Measurements from ENCODE around the gene TMEM43.
A peak's percentile ranks its signal among the peaks of the same experiment; 100 is the strongest.
"Not testable (repeated sequence)": the region's sequence is repeated elsewhere in the genome, so short reads cannot be mapped to it uniquely, and the experiment has no call there.

Gene TMEM43

DNA sequence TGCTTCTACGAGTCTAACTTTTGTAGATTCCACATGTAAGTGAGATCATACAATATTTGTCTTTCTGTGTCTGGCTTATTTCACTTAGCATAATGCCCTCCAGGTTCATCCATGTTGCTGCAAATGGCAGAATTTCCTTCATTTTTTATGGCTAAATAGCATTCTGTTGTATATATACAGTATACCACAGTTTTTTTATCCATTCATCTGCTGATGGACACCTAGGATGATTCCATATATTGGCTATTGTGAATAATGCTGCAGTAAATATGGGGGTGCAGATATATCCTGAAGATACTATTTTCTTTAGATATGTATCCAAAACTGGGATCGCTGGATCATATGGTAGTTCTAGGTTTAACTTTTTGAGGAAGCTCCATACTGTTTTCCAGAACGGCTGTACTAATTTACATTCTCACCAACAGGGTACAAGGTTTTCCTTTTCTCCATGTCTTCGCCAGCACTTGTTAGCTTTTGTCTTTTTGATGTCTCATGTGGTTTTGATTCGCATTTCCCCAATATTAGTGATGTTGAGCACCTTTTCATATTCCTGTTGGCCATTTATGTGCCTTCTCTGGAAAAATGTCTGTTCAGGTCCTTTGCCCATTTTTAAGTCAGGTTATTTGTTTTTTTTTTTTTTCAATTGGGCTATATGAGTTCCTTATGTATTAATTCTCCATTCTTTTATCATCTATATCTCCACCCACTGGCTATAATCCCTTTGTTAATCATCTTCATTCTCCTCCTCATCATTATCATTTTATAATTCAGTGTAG, 27.0 kb upstream of the TMEM43 start:
- no peak overlapping the region for H3K27ac ChIP-seq
- TF ChIP-seq CTCF (conservative IDR thresholded peaks at IDR 0.05): no peak

DNA sequence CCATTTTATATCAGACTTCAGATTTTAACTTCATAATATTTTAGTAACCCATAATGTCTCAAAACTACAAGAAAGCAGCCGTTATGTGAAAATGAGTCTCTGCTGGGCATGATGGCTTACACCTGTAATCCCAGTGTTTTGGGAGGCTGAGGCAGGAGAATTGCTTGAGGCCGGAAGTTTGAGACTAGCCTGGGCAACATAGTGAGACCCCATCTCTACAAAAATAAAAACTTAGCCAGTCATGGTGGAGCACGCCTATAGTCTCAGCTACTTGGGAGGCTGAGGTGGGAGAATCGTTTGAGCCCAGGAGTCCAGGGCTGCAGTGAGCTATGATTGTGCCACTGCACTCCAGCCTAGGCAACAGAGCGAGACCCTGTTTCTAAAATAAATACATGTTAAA, 15.0 kb upstream of the TMEM43 start:
- H3K27ac ChIP-seq: not testable (repeated sequence)

DNA sequence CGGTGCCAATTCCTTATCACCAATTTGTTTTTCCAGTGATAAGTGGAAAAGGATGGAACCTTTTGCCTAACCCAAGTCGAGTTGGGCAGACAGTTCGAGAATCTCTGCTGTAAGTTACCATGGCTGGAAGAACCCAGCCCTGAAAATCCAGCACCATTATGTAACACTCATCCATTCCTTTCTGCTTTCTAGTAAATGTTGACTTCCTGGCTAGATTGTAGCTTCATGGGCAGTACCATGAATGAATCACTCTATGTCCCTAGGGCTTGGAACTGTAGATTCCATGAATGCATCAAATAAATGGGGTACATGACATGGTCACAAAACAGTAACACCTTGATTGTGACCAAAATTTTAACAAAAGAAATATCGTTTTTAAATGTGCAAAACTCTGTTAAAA, 14.2 kb upstream of the TMEM43 start:
- TF ChIP-seq CTCF (conservative IDR thresholded peaks at IDR 0.05): no peak
- H3K27ac ChIP-seq: no peak overlapping the region

GRCh38 chr3:14113965-14114635, 10.8 kb upstream of the TMEM43 start:
- peak overlapping the region; percentile 31; the same call in 1 of the 2 replicates for H3K27ac ChIP-seq
- peak; percentile 78 for TF ChIP-seq CTCF (conservative IDR thresholded peaks at IDR 0.05)

DNA sequence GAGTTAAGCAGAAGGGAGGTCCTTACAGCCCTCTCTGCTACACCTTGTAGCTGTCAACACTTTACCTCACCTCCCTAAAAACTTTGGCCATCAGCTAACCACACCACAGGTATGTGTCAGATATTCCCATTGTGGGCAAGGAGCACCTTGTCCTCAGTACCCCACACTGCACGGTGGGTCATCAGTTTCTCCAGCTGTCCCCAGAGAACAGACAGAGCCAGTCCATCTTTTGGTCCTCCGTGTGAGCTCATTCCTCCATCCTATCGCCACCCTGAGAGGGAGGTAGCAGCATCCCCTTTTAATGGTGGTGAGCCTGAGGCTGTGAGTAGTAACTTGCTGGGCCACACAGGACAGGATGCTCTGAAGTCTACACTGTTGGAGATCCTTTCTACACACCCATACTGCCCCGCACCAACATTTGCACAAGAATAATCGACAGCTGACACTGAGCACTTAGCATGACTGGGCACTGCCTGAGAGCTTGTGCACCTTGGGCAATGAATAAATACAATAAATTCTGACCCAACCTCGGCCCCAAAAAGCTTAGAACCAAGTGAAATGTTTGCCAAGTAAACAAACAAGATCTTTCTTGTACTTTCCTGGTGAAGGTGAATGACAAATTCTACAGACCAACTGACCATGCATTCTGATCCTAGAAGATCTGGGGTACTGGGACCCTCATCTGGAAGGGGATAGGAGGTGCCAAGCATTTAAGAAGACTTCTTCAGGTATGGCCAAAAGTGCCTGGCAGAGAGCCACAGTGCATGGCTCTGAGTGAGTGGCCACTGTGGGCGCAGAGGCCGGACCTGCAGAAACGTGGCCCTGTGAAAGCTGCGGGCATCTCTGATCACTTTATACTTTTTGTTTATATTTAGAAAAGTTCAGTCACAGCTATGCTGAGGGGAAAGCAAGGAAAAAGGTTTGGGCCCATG, 7.1 kb upstream of the TMEM43 start:
- no peak for TF ChIP-seq CTCF (conservative IDR thresholded peaks at IDR 0.05)
- H3K27ac ChIP-seq: peak overlapping the region; percentile 97

GRCh38 chr3:14118400-14119381, 6.2 kb upstream of the TMEM43 start:
- H3K27ac ChIP-seq: peak overlapping the region; percentile 97
- no peak for TF ChIP-seq CTCF (conservative IDR thresholded peaks at IDR 0.05)

GRCh38 chr3:14119651-14120050, 5.2 kb upstream of the TMEM43 start:
- H3K27ac ChIP-seq: peak overlapping the region; percentile 97
- TF ChIP-seq CTCF (conservative IDR thresholded peaks at IDR 0.05): no peak

All from VCaP (cell line).